Coronary artery (tissue), 2 donors: ENCODE results near the gene STK16.

Source experiments
- DNase-seq: peaks from one replicate; pipeline ENCODE4 v3.0.0-alpha.2; 2017; ENCODE audit warnings: low spot score
- H3K27ac ChIP-seq, 2 donors: fragments of 200-600 bp; sonication (generic); one replicate each; pipeline ENCODE4 v1.5.1; 2016 to 2019
- H3K4me3 ChIP-seq: fragments of 200-600 bp; sonication (generic); 2 replicates; pipeline ENCODE4 v1.5.1; 2016; ENCODE audit warnings: mild to moderate bottlenecking, moderate library complexity
- CTCF ChIP-seq: fragments of 200-600 bp; sonication (generic); IDR thresholded peaks from one replicate; pipeline ENCODE4 v1.5.1; 2019; ENCODE audit warnings: antibody characterized with exemption

The STK16 gene

GRCh38 chr2:219210196-219210885 is 34.9 kb upstream of the STK16 start:
- no peak for DNase-seq
- Histone ChIP-seq H3K4me3 (no peak overlapping the region), H3K27ac (no peak overlapping the region)
- no peak for TF ChIP-seq CTCF

GRCh38 chr2:219210886-219211362 is 34.4 kb upstream of the STK16 start:
- no peak for DNase-seq
- no peak for TF ChIP-seq CTCF
- H3K27ac ChIP-seq, result no peak overlapping the region
- no peak overlapping the region for H3K4me3 ChIP-seq

GRCh38 chr2:219213026-219213415 is 32.3 kb upstream of the STK16 start:
- Histone ChIP-seq H3K27ac (no peak overlapping the region), H3K4me3 (no peak overlapping the region)
- TF ChIP-seq CTCF, result no peak
- DNase-seq, result no peak

- TF ChIP-seq CTCF, result no peak
- Histone ChIP-seq H3K4me3 (no peak overlapping the region), H3K27ac (no peak overlapping the region)
- DNase-seq, result peak; percentile 47
Measured at GRCh38 chr2:219213486-219214071, 31.7 kb upstream of the STK16 start.

- H3K4me3 ChIP-seq, result no peak overlapping the region
- no peak overlapping the region for H3K27ac ChIP-seq
- peak; percentile 46 for DNase-seq
- no peak for TF ChIP-seq CTCF
Measured at GRCh38 chr2:219214141-219214540, 31.1 kb upstream of the STK16 start.

- DNase-seq, result no peak
- H3K4me3 ChIP-seq, result no peak overlapping the region
- TF ChIP-seq CTCF, result no peak
- no peak overlapping the region for H3K27ac ChIP-seq
Measured at GRCh38 chr2:219214786-219215185, 30.5 kb upstream of the STK16 start.

GRCh38 chr2:219215871-219216534 is 29.3 kb upstream of the STK16 start:
- TF ChIP-seq CTCF, result no peak
- peak overlapping the region in 1 of 2 donors; percentile 15 for H3K27ac ChIP-seq
- H3K4me3 ChIP-seq, result no peak overlapping the region
- DNase-seq, result no peak
